HG03135 (cell line): ENCODE measurements around the gene CLCN1.

Source experiments
- ATAC-seq: cut with Tn5 transposase; IDR thresholded peaks from one replicate; pipeline ENCODE4 v1.9.1; 2021; ENCODE audit warnings: mild to moderate bottlenecking, moderate library complexity; ENCODE audit not compliant: unreplicated experiment

Gene CLCN1

DNA sequence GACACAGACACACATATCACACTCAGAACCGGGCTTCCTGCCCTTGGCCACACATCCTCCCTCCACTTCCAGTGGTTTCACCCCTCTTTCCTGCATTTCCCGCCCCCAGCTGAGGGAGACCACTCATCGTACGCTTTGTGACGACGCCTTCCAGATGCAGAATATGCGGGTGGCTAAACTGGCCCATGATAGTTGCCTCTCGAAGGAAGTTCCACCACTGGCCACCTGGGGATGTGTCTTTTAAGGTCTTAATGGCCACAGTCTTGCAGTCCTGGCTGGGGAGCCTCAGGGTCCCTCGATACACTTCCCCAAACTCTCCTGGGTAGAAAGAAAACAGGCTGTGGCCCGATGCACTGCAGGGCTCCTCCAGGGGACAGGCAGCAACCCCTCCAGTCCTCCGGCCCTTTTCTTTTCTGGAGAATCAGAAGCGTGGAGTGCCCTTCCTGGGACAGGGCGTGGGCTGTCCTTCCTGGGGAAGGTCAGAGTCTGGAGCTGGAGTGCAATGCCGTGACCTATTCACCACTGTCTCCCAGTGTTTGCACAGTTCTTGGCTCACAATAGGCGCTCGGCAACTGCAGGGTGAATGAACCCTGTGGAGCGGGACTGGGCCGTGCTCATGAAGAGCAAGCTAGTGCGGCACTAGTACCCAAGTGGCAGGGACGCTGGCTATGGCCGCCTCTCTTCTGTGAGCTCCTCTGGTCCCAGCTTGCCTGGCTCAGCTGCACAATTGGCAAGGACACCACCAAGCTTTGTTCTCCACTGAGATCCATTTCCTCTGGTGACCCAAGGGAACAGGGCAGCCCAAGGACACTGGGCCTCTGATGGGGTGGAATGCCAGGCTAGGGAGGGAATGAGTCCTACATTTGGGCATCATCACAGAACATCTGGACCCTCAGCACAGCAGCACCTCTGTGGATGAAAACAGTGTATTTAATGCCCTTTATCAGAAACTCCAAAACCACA, 79.6 kb downstream of the CLCN1 start:
- ATAC-seq, result peak; percentile 65

DNA sequence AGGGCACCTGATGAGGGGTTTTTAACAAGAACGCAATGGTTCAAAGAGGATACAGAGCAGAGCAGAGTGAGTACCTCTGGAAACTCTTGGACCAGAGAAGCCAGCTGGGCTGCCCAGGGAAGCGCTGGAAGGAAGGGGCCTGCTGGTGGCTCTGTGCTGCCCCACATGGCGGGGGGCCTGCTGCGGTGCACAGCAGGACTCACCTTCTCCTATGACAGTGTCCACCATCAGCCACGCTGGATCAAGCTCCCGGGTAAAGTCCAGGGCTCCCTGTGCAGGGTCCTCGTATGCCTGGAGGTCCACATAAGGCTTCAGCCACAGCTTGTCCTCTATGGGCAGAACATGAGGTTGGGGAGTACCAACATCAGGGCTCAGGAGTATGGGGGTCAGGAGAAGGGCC, 80.3 kb downstream of the CLCN1 start:
- no peak for ATAC-seq

DNA sequence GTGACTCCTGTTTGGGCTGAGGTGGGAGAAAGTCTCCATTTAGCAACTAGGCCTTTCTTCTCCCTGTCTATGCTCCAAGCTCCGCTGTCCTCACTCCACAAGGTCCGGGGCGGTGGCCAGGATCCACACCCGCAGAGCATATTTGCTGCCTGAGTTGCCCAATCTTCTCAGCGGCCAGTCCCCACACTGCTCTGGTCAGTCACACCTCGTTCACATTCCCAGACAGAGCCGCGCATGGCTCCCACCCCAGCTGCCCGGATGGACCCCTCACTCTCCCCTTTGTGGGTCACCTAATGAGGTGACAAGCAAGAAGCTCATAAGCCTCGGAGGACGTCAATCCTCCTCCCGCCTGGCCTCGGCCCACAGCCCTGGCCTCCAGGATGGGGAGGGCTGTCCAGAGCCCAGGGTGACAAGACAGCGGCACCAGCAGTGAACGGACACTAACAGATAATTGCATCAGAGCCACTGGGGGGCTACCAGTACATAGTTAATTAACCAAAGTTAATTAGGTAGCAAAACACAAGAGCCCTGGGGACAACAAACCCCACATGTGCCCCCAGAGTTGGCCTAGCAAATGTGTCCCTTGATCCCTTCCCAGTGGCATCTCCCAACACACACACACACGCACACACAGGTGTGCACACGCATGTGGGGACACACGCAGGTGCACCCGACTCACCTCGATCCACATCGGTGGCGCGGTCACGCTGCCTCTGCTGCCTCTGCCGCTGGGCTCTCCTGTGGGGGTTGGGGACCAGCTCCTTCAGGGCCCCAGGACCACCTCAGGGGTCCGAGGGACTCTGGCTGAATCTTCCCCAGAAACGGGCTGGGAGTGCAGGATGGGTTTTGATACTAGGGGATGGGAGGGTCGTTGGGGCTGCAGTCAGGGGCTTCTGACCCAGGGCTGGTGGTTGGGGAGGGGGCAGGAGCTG, 81.0 kb downstream of the CLCN1 start:
- ATAC-seq, result no peak

DNA sequence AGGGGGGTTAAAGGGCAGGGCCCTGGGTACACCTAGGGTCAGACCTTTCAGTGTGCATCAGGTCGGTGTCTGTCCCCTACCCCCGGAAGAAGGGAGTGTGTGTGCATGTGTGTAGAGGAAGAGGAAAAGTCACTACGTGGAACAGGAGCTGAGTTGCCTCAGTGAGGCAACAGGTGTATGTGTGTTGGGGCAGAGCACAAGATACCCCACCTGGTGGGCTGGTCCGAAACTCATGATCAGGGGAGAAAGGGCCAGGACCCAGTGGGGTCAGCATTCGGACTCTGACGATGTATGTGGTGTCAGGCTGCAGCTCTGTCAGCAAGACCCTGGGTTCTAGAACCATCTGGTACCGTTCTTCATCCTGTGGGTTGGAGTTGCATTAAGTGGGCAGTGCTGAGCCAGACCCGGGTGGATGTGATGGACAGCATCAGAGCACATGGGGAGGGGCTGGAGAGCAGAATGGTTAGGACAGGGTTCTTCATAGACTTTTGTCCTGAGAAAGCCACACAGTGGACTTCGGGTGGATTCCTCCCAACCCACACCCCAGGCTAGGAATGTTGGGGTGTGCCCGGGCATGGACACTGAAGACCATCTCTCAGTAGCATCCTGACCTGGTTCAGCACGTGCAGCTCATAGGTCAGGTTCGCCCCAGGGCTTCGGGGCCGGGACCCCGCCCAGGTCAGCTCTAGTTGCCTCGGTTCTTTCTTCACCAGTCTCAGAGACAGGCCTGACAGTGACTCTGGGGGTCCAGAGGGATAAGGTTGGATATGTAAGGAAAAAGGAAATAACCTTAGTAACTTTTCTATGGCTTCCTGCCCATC, 82.0 kb downstream of the CLCN1 start:
- ATAC-seq, result no peak

DNA sequence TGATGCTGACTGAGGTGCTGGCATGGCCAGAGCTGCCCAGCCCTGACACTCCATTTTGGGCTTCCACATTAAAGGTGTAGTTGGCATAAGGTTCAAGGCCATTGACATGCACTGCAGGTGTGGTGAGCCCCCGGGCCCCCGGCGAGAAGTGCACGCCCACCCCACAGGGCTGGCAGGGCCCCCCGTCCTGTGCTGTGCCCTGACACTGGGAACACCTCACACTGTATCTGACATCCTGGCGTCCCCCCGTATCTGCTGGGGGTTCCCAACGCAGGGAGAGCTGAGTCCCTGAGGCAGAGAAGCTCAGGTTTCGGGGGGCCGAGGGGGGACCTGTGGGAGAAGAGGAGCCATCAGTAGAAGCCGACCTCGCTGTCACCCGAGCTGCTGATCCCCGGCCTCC, 82.7 kb downstream of the CLCN1 start:
- no peak for ATAC-seq

DNA sequence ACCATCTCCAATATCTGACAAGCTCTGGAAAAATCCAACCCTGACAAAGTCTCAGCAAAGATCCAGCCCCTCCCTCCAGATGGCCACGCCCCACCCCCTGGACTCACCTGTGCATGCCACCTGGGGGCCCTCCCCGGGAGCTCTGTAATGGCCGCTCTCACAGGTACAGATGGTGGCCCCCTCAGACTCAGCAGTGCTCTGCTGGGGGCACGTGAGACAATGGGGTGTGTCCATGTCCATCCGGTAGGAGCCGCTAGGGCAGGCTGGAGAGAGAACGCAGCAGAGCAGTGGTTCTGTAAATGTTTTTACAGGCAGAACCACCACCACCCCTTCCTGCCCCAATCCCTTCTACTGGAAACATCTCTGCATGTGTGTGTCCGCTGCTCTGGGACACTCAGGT, 83.2 kb downstream of the CLCN1 start:
- ATAC-seq, result no peak

DNA sequence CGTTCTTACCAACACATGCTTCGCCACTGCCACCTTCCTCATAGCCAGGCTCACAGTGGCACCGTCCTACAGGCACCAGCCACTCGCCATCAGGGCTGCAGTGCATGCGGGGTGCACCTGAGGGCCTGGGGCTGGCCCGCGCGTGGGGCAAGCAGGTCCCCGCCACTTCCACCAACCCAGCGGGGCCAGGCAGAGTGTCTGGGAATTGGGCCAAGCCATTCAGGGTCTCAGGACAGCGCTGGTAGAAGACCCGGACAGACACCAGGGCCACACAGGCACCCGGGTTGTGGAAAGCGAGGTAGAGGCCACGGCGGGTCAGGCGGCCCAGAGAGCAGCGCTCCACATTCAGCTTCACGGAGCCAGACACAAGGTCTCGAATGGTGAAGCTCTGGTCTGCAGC, 83.7 kb downstream of the CLCN1 start:
- no peak for ATAC-seq

DNA sequence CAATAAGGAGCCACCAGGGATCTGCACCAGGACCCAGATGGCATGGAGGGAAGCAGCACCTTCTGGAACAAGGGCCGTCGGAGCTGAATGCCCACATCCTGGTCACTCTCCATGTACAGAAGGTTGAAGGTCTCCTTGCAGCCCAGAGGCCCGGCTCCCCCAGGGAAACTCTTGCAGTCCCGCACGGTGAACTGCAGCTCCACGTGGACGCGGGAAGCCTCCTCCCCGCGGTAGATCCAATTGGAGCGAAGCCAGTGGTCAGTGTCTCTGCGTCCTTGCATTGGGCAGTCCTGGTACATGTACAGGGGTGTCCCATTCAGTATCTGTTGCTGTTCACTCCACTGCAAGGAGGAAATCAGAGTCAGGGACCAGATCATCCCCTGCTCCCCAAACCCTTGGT, 85.4 kb downstream of the CLCN1 start:
- no peak for ATAC-seq
